Measurements from ENCODE around the gene GPR25.

- TF ChIP-seq USF2 (IDR thresholded peaks at IDR 0.05; ENCODE audit: low read depth, low read length) = no peak
- no peak for TF ChIP-seq POLR2A (IDR thresholded peaks at IDR 0.05; ENCODE audit: low read depth, low read length)
- no peak for TF ChIP-seq CTCF (conservative IDR thresholded peaks at IDR 0.05; ENCODE audit: low read depth, low read length)
- no peak for TF ChIP-seq MAFK (IDR thresholded peaks at IDR 0.05; ENCODE audit: low read depth, low read length)
- no peak for TF ChIP-seq SMC3 (IDR thresholded peaks at IDR 0.05; ENCODE audit: low read depth, low read length)
- no peak for TF ChIP-seq NFE2L2 (IDR thresholded peaks at IDR 0.05; ENCODE audit: low read depth, low read length)
- TF ChIP-seq FOS (IDR thresholded peaks at IDR 0.05; ENCODE audit: low read depth, low read length) = no peak
Measured at GRCh38 chr1:200877010-200877409, 4.2 kb downstream of the GPR25 start.

All from IMR-90 (cell line).